ENCODE measurements around the gene DDX28. TPM values are rescaled to one million over a fixed set of nuclear protein-coding genes. Genes with fewer than 3 reads are reported as not detected.

Gene DDX28
- total RNA-seq, result 14.9 and 17.6 TPM in 2 replicates

GRCh38 chr16:68022728-68023537 lies at the start of gene DDX28, which contains the start of gene DUS2:
Gene DDX28 (minus strand): TSS chr16:68023232. CDS start chr16:68023202, 30 bp downstream.
Gene DUS2 (plus strand): TSS chr16:68023284. CDS start chr16:68038024, 14,740 bp downstream.

GRCh38 chr16:68015681-68016080 lies 7.4 kb downstream of the DDX28 start, which contains the start of gene DPEP2NB:
Gene DPEP2NB (minus strand): TSS chr16:68015911. CDS start chr16:68015770, 141 bp downstream.

GRCh38 chr16:67998779-67999688 lies 24.0 kb downstream of the DDX28 start, which contains the start of gene DPEP2:
Gene DPEP2 (minus strand): TSS chr16:67999484. CDS start chr16:67993212, 6,272 bp downstream.

GRCh38 chr16:67979955-67980678 lies 42.9 kb downstream of the DDX28 start, which contains the start of gene DPEP3:
Gene DPEP3 (minus strand): TSS chr16:67980499. CDS start chr16:67980380, 119 bp downstream.

Small RNA genes lying within 50 kb of the gene (small RNA-seq; reads per million reads assigned to genes)
- not detected for gene RNU6-359P

Other genes with a start within 250 kb of the DDX28 start
- 11.2 and 15.4 TPM in 2 replicates for gene RANBP10, start 216.7 kb downstream of the DDX28 start, total RNA-seq
- gene TSNAXIP1, start 216.3 kb downstream of the DDX28 start, total RNA-seq, result 0.33 and 0.67 TPM in 2 replicates
- 25.7 and 28.1 TPM in 2 replicates for gene THAP11, start 180.9 kb downstream of the DDX28 start, total RNA-seq
- 258 and 586 TPM in 2 replicates for gene NUTF2, start 176.3 kb downstream of the DDX28 start, total RNA-seq
- gene CENPT, start 175.5 kb downstream of the DDX28 start, total RNA-seq, result 30.4 and 30.5 TPM in 2 replicates
- 81.1 and 84.6 TPM in 2 replicates for gene EDC4, start 150.2 kb downstream of the DDX28 start, total RNA-seq
- gene NRN1L, start 138.3 kb downstream of the DDX28 start, total RNA-seq, result not detected in 2 replicates
- gene PSKH1, start 130.0 kb downstream of the DDX28 start, total RNA-seq, result 21.9 and 26.1 TPM in 2 replicates
- 0.57 and 0.65 TPM in 2 replicates for gene CTRL, start 91.4 kb downstream of the DDX28 start, total RNA-seq
- gene PSMB10, start 86.4 kb downstream of the DDX28 start, total RNA-seq, result 31.0 and 46.1 TPM in 2 replicates
- 4.8 and 5.2 TPM in 2 replicates for gene LCAT, start 79.1 kb downstream of the DDX28 start, total RNA-seq
- gene SLC12A4, start 54.6 kb downstream of the DDX28 start, total RNA-seq, result 52.6 and 75.8 TPM in 2 replicates
- gene DPEP3, start 42.7 kb downstream of the DDX28 start, total RNA-seq, result not detected in 2 replicates
- under 0.01 and 0.57 TPM in 2 replicates for gene DPEP2, start 23.7 kb downstream of the DDX28 start, total RNA-seq
- gene DPEP2NB, start 7.3 kb downstream of the DDX28 start, total RNA-seq, result not detected in 2 replicates
- gene DUS2, start 52 bp upstream of the DDX28 start, total RNA-seq, result 17.8 and 20.6 TPM in 2 replicates
- gene NFATC3, start 62.1 kb upstream of the DDX28 start, total RNA-seq, result 35.4 and 35.6 TPM in 2 replicates
- 0.29 and 0.98 TPM in 2 replicates for gene ESRP2, start 212.9 kb upstream of the DDX28 start, total RNA-seq
- 23.7 and 28.7 TPM in 2 replicates for gene PLA2G15, start 222.1 kb upstream of the DDX28 start, total RNA-seq
- gene SLC7A6, start 241.3 kb upstream of the DDX28 start, total RNA-seq, result 55.9 and 56.3 TPM in 2 replicates

Data from vein endothelial cell (primary cell).